Activated T-helper 9 cell treated with anti-CD3 and anti-CD28 coated beads, Interleukin-2, amount 50 U/mL, for 16 hours (primary cell): Measurements from ENCODE around the gene SETD7.
"Not testable (repeated sequence)": the region's sequence is repeated elsewhere in the genome, so short reads cannot be mapped to it uniquely, and the experiment has no call there.

Source experiments
- DNase-seq: peaks from one replicate; pipeline ENCODE4 v3.0.0-alpha.2; 2020; ENCODE audit warnings: low read depth

The SETD7 gene

DNA sequence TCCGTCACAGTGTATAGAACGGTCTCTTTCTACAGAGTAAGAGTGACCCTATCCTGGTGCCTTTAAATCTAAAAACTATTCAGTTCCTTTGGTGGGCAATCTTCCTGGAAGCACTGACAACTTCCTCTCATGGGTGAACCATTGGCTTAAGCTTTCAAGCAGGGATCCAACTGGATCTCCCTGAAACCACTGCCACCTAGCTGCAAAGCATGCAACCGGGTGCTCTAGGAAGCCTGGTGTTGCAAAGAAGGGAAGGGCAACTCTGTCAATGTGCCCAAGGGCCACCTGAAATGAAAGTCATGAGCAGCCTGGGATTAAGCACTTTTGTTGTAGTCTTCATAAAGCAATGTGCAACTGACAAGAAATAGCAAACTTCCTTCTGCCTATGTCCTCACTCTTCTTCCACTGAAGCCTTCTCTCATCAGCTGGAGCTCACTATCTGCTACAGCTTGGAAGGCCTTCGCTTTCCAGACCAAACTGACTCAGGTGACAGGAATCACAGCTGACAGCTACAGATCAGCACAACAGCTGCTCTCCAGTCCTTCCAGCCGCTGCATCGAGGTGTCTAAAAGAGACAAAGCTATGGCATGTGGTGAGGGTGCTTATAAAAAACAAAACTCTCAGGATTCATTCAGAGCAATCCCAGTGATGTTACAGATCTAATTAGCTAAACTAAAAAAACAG is 46.1 kb downstream of the SETD7 start:
- no peak for DNase-seq

DNA sequence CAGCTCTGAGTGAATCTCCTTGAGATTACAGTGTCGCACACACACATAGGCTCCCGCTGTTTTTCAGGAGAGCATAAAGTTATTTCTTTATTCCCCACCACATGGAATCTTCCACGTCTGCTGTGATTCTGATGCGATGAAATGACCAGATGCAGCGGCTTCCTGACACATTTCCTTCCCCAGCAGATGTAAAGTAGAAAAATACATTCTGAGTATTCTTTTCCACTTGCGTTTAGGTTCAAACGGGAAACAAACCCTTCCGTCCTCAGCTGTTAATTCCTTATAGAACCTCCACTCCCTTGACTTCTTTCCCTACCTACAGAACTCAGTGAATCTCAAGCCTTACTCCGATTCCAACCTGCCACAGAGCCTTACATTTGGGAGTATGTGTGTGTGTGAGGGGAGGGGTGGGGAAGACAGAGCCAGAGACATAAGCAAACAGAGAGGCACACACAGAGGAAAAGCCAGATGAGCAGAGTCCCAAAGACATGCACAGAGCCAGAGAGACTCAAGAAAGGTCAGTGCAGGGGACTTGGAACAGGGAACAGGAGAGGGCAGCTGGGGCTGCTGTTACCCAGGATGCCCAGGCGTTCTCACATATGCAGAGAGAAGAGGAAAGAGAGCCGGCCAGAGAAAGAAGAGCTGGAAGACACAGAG is 47.3 kb downstream of the SETD7 start:
- no peak for DNase-seq

DNA sequence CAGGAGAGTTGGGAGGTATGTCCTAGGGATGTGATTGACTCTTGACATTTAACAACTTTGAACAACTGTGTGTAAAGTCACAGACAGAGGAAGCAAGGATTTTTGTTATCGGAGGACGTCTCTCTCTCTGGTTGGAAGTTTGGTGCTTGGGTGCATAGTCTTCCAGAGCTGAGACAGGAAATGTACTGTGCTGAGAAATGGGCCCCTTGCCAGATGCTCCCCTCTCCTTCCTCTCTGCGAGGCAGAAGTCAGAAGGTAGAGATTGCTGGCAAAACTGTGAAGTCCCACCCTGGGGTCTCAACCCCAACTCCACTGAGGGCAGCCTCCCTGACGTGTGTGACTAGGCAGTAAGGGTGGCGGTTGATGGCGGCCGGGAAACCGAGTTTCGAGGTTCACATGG is 49.2 kb downstream of the SETD7 start:
- no peak for DNase-seq

DNA sequence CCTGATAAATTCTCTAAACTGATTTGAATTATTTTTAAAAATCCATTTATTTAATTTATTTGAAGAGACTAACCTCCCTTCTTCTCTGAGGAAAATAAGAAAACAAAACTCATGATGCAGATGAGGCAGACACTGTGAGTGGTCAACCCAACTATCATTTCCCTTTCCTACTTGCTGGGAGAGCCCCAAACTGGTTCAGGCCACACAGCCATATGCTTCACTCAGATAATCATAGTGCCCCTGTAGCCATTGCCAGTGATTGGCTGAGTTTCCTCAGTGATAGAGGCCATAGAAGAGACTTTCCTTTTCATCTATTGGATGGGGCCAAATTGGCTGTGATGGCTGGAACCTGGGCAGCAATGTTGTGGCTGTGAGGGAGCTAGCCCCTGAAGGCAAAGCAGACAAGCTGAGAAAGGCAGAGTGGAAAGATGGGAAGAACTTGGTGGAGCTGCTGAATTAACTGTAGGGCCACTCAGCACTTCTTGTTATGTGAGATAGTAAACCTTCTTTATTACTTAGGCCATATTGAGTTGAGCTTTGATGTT is 52.3 kb downstream of the SETD7 start:
- no peak for DNase-seq

DNA sequence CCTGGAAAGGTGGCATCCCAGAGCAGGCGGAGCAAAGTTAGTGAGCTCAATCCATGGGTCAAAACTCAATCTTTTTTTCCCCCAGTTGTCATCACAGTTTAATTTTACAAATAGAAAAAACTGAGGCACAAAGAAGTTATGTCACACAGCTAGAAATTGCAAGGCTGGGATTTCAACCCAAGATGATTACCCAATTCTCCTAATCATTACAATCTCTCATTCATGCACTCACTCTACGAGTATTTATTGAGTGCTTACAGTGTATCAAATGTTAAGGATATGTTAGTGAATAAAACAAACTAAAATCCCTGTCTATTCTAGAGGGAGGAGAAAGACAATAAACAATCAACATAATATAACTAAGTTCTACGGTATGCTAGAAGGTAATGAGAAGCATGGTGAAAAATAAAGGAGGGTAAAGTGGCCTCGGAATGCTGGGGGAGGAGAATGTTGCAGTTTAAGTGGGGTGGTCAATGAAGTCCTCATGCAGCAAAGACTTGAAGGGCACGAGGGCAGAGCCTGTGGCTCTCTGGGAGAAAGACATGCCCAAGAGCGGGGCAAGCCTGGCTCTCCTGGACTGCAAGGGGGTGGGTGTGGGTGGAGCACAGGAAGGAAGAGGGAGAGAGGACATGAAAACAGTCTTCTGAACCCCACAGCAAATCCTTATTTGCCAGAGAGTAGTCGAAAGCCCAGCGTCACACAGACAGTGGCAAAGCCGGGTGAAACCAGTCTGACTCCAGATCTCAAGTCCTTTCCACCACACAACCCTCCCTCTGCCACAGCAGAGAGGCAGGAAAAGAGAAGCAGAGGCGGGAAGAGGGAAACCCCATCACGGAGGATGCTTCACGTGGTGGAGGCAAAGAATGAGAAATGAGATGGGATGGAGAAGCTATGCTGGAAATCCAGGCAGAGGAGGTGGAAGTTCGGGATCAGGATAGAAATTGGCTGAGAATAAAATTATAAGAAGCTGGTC is 53.8 kb downstream of the SETD7 start:
- no peak for DNase-seq

DNA sequence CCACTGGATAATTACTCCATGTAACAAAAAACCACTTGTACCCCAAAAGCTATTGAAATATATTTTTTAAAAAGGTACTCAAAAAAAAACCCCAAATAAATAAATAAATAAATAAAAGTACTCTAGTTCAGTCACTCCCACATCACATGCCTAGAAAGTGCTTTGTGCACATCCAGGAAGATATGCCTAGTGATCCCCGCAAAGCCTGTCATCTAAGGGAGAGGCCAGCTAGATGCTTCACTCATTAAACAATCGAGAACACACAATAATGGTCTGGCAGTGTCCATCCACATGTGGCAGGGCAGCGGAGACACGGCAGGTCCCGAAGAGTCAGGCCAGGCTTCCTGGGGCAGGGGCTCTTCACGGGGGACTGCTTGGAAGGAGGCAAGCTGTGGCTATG is 54.5 kb downstream of the SETD7 start:
- DNase-seq = no peak

DNA sequence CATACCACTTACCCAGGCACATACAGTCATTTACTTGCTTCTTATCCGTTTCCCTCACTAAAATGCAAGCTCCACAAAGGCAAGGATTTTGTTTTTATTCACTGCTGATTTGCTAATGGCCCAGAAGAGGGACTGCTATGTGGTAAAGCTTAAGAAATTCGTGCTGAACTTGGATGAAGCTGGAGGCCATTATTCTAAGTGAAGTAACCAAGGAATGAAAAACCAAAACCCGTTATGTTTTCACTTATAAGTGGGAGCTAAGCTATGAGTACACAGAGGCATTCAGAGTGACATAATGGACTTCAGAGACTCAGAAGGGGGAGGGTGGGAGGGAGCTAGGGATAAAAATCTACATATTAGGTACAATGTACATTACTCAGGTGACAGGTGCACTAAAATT is 54.9 kb downstream of the SETD7 start:
- no peak for DNase-seq

DNA sequence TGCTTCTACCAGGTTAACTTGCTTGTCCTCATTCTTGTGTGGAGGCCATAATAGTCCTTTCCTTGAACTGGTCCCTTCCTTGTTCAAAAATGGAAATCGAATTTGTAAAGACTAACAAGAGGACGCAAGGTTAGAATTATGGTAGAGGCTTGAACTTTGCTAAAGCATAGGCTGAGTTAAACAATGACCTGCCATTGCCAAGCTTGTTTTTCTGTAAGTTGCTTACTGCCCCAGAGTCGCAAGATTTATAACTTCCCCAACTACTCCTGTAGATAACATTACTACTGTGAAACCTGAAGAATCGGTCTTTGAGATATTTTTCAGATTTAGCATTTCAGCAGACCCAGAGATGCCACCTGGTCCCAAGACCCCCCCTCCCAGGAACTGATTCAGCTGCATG is 56.8 kb downstream of the SETD7 start:
- DNase-seq = no peak

DNA sequence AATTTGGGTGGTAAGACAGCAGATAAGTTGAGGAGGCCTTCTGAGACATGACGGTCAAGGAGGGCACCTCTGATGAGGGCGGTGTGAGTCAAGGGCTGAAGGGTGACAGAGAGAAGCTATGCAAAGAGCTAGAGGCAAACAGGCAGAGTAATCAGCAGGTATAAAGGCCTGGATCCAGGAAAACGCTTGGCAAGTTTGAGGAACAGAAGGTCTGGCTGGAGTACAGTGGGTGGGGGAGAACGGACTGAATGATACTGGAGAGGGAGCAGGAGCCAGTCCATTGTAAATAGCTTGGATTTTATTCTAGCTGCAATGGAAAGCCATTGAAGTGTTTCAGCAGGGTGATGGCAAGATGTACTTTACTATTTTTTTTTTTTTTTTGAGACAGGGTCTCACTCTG is 62.8 kb downstream of the SETD7 start:
- no peak for DNase-seq

DNA sequence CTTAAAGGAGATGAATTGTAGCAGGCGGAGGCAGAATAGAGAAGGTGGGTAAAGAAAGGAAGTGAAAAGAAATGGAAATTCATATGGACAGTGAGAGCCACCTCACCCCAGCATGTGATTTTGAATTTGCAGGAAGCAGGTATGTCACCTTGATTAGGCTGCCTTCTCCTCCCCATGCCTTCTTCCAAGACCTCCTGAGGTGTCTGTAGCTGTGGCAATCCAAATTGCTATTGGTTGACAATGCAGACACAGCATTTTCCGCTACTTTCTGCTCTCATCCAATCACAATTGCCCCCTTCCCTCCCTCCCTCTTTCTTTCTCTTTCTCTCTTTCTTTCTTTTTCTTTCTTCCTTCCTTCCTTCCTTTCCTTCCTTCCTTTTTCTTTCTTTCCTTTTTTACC is 63.6 kb downstream of the SETD7 start:
- no peak for DNase-seq

DNA sequence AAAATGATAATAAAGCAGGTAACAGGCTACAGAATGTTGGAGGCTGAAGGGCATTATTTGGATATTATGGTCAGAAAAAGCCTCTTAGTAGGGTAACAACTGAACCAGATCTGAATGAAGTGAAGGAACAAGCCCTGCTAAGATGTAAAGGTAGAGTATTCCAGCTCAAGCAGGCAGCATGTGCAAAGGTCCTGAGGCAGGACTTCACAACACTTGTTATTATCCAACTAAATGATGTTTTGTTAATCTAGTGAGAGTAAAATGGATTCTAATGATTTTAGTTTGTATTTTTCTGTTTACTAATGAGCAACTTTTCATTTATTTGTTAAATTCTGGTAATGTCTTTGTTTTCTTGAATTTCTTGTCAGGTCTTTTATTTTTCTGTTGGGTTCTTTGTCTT is 66.4 kb downstream of the SETD7 start:
- DNase-seq = no peak

DNA sequence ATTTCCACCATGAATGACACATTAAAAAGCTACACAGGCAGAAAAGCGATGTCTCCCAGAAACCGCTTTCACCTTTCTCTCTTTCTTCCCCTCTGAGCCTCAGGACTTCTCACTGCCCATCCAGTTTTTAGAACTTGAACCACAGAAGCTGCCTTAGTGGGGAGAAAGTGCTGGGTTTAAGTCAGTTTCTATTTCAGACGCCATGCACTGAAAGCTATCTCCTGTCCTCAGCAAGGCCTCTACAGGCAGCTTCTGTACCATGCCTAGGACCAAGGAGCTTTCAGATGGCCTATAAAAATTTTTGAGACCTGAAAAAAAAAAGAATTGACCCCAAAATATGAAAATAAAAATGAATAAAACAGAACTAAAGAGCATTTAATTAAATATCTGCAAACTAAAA is 67.6 kb downstream of the SETD7 start:
- DNase-seq = no peak

DNA sequence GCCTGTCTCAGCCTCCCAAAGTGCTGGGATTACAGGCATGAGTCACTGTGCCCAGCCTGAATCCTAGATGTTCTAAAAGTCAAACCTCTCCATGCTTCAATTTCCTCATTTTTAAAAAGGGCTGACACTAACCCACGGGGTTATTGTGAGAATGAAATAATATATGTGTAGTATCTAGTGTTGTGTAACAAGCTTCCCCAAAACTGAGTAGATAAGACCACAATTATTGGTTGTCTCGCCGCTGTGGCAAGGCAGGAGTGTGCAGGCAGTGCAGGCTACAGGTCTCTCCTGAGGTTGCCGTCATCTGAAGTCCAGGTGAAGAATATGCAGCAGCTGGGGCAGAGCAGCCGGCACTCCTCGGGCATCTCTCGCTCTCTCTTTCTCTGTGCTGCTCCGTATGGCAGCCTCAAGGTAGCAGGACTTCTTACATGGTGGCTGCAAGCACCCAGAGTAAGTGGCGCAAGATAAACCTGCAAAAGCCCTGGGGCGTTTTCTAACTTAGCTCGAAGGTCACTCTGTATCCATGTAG is 71.2 kb downstream of the SETD7 start:
- DNase-seq = no peak

DNA sequence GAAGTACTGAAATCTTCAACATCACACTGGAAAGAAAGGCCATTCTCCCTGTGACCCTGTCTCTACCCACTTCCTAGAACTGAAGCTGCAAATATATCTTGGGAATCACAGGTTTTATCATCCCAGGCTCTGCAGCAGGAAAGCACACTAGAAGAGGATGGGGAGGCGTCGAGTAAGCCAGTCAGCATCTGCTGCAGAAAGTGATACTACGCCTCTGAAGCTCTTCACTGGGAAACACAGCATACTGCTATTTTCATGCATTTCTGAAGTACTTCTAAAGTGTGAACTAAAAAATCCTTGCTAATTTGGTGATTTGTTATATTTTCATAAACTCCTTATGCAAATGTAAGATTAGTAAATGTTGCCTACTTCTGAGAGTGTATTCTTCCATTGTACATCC is 73.0 kb downstream of the SETD7 start:
- DNase-seq = no peak

DNA sequence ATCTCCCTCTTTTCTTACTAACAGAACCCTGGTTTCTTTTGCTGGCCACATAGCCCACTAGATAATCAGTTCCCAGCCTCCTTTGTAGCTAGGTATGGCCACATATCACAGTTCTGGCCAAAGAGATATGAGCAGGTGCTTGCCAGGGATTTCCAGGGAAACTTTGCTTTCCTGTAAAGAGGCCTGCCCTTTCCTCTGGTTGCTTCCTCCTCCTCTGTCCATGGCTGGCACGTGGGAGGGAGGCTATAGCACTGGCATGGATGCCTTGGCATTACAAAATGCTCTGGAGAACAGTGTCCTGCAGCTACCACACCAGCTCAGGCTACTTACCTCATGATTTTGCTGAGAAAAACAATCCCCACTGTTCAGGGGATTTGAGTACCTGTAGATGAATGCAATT is 74.6 kb downstream of the SETD7 start:
- DNase-seq = no peak

DNA sequence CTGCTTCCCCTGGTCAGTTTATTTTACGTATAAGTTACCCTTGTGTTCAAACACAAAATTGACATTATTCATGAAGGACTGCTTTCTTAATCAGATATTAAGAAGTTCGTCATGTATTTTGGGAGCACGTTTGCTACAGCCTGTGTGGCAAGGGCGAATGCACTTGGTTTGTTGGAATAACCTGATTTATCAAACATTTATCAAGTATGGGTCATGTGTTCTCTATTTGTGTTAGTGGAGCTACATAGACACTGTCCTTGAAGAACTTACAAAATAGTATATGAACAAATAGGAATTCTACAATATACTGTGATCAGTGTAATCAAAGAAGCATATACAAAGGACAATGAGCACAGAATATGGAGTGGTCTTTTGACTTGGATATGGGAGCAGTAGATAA is 79.7 kb downstream of the SETD7 start:
- DNase-seq = no peak

DNA sequence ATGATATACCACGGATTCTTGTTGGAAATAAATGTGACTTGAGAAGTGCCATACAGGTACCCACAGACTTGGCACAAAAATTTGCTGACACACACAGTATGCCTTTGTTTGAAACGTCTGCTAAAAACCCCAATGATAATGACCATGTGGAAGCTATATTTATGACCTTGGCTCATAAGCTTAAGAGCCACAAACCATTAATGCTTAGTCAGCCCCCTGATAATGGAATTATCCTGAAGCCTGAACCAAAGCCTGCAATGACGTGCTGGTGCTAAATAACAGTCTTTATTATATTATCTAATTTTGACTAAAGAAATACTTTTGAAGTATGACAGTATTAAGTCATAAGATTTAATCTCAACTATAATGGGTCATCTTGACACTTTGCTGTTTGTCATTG is 83.2 kb downstream of the SETD7 start:
- no peak for DNase-seq

DNA sequence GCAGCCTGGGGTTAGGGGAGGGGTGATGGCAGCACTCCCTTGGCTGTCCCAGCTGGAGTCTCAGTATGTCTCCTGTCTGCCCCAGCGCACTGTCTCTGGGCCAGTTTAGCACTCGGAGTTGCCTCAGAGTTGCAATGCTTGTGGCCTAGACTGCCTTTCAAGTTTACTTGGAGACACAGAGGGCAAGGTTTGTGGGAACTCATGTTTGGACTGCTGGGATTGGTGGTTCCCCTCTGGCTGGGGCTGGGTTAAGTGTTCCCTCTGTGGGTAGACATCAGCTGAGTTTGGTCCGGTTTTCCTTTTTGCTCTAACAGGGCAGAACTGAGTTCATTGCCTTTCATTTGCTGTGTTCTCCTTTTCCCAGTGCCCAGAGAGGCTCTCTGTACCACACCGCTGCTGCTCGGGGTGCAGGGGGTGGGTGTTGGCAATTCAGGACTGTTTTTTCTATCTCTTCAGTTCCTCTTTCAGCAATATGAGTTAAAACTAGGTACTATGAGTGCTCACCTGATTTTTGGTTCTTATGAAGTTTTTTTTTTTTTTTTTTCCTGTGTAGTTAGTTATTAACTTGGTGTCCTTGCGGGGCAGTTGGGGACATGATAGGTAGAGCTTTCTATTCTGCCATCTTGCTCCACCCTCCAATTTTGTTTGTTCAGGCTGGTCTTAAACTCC is 84.9 kb downstream of the SETD7 start:
- no peak for DNase-seq

DNA sequence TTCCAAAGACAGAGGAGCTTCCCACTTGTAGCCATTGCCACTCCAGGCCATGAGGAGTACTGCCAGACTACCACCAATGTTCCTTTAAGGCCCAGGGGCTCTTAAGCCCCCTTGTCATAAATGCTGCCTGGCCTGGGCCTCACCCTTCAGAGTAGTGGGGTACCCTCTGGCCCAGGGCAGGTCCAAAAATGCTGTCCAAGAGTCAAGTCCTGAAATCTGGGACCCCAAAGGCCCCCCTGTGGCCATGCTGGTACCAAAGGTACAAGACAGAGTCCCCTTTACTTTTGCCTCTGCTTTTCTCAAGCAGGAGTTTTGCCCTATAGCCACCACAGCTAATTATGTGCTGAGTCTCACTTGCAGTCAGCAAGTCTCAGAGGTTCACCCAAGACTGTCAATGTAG is 85.7 kb downstream of the SETD7 start:
- no peak for DNase-seq

DNA sequence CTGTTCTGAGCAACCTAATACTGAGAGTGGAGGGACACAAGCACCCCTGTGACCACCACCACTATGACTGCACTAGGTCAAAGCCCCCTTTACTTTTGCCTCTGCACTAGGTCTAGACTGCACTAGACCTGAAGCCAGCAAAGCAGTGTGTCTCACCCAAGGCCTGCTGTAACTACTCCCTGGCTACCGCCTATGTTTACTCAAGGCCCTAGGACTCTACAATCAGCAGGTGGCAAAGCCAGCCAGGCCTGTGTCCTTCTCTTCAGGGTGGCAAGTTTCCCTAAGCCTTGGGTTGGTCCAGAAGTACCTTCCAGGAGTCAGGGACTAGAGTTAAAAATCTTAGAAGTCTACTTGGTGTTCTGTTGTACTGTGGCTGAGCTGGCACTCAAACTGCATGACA is 86.2 kb downstream of the SETD7 start:
- no peak for DNase-seq

DNA sequence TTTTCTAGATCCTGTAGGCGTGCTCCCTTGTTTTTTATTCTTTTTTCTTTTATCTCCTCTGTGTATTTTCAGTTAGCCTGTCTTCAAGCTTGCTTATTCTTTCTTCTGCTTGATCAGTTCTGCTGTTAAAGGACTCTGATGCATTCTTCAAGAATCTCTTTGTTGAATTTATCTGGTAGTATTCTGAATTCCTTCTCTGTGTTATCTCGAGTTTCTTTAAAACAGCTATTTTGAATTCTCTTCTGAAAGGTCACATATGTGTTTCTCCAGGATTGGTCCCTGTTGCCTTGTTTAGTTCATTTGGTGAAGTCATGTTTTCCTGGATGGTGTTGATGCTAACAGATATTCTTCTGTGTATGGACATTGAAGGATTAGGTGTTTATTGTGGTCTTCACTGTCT is 86.8 kb downstream of the SETD7 start:
- DNase-seq = no peak

DNA sequence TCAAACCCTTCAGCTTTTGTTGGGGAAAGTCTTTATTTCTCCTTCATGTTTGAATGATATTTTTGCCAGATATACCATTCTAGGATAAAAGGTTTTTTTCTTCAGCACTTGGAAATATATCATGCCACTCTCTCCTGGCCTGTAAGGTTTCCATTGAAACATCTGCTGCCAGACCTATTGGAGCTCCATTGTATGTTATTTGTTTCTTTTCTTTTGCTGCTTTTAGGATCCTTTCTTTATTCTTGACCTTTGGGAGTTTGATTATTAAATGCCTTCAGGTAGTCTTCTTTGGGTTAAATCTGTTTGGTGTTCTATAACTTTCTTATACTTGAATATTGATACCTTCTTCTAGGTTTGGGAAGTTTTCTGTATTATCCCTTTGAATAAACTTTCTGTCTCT is 87.3 kb downstream of the SETD7 start:
- DNase-seq = not testable (repeated sequence)
